Retinal pigment epithelial cell (primary cell): ENCODE results near the gene KISS1.

Experiments used
- DNase-seq: peaks from one replicate; pipeline ENCODE4 v3.0.0-alpha.2; 2010; ENCODE audit warnings: low read depth
- H3K4me3 ChIP-seq: 2 replicates; pipeline ENCODE4 v1.5.1; 2011; ENCODE audit warnings: mild to moderate bottlenecking, low read length, control low read depth, moderate library complexity
- CTCF ChIP-seq: conservative IDR thresholded peaks from 2 replicates; pipeline ENCODE4 v1.5.1; 2011; ENCODE audit warnings: low read depth, low read length, control low read depth, inconsistent platforms

Gene KISS1

DNA sequence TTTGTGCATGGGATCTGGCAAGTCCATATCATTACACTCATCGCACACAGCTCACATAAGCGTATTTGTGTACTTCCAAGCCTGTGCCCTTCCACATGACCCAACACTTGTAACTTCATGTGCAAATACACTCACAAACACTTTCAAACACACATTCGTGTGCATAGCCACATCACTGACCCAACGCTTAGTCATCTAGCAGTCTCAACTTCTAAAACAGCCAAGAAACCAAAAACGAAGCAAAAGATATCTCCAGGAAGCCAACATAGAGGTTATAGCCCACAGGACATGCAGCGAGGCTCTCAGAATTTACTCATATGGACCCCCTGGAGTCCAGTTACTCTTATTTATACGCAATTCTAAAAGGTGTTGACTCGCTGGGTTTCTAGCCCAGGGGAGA lies 28.4 kb upstream of the KISS1 start:
- no peak for DNase-seq
- TF ChIP-seq CTCF, result no peak
- H3K4me3 ChIP-seq, result no peak overlapping the region

GRCh38 chr1:204223129-204223860 lies 27.0 kb upstream of the KISS1 start:
- TF ChIP-seq CTCF, result no peak

DNA sequence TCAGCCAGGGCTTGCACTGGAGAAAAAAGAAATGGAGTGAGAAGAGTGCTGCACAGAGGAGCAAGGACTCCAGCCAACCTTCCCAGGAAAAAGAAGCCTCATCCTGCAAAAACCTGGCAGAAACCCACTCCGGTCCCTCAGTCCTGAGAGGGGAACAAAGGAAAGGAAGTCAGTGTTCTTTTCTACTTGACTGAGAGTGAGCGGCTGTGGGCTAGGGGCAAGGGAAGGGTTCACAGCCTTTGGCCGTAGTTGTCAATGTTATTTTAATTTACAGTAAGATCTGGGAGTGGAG lies 26.4 kb upstream of the KISS1 start:
- no peak for DNase-seq
- no peak for TF ChIP-seq CTCF
- no peak overlapping the region for H3K4me3 ChIP-seq

More at GRCh38 chr1:204223129-204223860, 27.0 kb upstream of the KISS1 start:
- no peak for DNase-seq
- no peak overlapping the region for H3K4me3 ChIP-seq

DNA sequence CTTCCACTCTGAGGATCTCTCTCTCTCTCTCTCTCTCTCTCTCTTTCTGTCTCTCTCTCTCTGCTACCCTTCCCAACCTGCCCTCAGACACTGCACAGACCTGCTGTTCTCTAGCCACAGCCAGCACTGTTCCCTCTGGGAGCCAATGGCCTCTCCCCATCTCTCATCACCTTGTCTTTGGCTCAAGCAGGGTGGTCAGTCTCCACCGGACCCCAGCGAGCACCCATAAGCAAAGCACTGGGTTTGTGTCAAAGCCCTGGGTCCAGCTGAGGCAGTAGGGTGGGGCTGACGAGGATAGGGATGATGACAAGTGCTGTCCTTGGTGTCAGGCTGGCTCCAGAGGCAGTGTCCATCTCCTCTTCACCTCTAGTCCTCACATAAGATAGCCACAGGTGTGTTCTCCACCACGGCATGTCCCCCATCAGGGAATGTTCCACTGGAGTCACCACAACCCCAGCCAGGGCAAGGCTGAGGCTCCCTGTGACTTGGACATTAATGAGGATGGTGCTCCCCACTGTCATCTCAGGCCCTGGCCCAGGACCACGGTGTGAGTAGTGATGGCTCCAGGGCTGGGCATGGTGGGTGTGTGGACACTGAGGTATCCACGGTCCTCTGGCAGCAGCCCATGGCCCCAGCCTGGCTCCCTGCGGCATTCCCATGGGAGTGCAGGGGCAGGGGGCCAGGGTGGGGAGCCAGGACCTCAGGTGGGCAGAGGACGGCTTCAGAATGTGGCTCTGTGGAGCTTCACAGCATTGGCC lies 25.9 kb upstream of the KISS1 start:
- no peak overlapping the region for H3K4me3 ChIP-seq
- DNase-seq, result no peak
- TF ChIP-seq CTCF, result no peak

GRCh38 chr1:204221271-204221670 lies 25.0 kb upstream of the KISS1 start:
- TF ChIP-seq CTCF, result no peak
- no peak overlapping the region for H3K4me3 ChIP-seq
- no peak for DNase-seq

GRCh38 chr1:204219971-204220616 lies 23.8 kb upstream of the KISS1 start:
- no peak for TF ChIP-seq CTCF
- no peak for DNase-seq

More at GRCh38 chr1:204219971-204220616, 23.8 kb upstream of the KISS1 start:
- no peak overlapping the region for H3K4me3 ChIP-seq
